HEK293 (cell line): ENCODE results near the gene NR2F1-AS1.

Experiments
- RBAK ChIP-seq: fragments of 450-650 bp; formaldehyde crosslinking; IDR thresholded peaks from 2 replicates; pipeline ENCODE4 v1.5.1; 2016; ENCODE audit warnings: missing biosample characterization, missing genetic modification characterization
- ZFP41 ChIP-seq: fragments of 450-650 bp; formaldehyde crosslinking; IDR thresholded peaks from 2 replicates; pipeline ENCODE4 v1.5.1; 2016; ENCODE audit warnings: missing biosample characterization, missing genetic modification characterization, borderline replicate concordance
- ZNF184 ChIP-seq: fragments of 450-650 bp; IDR thresholded peaks from 2 replicates; pipeline ENCODE4 v1.5.1; 2018; ENCODE audit warnings: missing biosample characterization, mild to moderate bottlenecking, missing genetic modification characterization
- ZNF292 ChIP-seq: fragments of 450-650 bp; formaldehyde crosslinking; IDR thresholded peaks from 2 replicates; pipeline ENCODE4 v1.5.1; 2016; ENCODE audit warnings: low read depth, missing biosample characterization, missing genetic modification characterization, borderline replicate concordance
- ZNF350 ChIP-seq: fragments of 450-650 bp; formaldehyde crosslinking; IDR thresholded peaks from 2 replicates; pipeline ENCODE4 v1.5.0; 2017; ENCODE audit warnings: missing biosample characterization, mild to moderate bottlenecking, missing genetic modification characterization
- ZSCAN30 ChIP-seq: fragments of 450-650 bp; IDR thresholded peaks from 2 replicates; pipeline ENCODE4 v1.5.1; 2018; ENCODE audit warnings: missing biosample characterization, mild to moderate bottlenecking, missing genetic modification characterization, moderate library complexity
- TF ChIP-seq, protein P1 (sequence below): fragments of 450-650 bp; formaldehyde crosslinking; IDR thresholded peaks from 2 replicates; pipeline ENCODE4 v1.5.1; 2016; ENCODE audit warnings: missing biosample characterization, missing genetic modification characterization
- TF ChIP-seq, protein P2 (sequence below): fragments of 450-650 bp; formaldehyde crosslinking; IDR thresholded peaks from 2 replicates; pipeline ENCODE4 v1.5.1; 2016; ENCODE audit warnings: missing biosample characterization, missing genetic modification characterization, low read depth
- TF ChIP-seq, protein P3 (sequence below): fragments of 450-650 bp; formaldehyde crosslinking; optimal IDR thresholded peaks from 2 replicates; pipeline ENCODE3; 2016; ENCODE audit warnings: missing biosample characterization, mild to moderate bottlenecking, missing genetic modification characterization

GRCh38 chr5:93399675-93400074 is 181.3 kb downstream of the NR2F1-AS1 start:
- TF ChIP-seq, protein P1, sequence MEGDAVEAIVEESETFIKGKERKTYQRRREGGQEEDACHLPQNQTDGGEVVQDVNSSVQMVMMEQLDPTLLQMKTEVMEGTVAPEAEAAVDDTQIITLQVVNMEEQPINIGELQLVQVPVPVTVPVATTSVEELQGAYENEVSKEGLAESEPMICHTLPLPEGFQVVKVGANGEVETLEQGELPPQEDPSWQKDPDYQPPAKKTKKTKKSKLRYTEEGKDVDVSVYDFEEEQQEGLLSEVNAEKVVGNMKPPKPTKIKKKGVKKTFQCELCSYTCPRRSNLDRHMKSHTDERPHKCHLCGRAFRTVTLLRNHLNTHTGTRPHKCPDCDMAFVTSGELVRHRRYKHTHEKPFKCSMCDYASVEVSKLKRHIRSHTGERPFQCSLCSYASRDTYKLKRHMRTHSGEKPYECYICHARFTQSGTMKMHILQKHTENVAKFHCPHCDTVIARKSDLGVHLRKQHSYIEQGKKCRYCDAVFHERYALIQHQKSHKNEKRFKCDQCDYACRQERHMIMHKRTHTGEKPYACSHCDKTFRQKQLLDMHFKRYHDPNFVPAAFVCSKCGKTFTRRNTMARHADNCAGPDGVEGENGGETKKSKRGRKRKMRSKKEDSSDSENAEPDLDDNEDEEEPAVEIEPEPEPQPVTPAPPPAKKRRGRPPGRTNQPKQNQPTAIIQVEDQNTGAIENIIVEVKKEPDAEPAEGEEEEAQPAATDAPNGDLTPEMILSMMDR (tag by site-specific recombination), result no peak
- TF ChIP-seq ZNF292 (no peak), RBAK (no peak), ZNF350 (tag by site-specific recombination) (no peak), ZFP41 (tag by site-specific recombination) (no peak), ZNF184 (tag by site-specific recombination) (no peak), ZSCAN30 (tag by site-specific recombination) (no peak)
- TF ChIP-seq, protein P2, sequence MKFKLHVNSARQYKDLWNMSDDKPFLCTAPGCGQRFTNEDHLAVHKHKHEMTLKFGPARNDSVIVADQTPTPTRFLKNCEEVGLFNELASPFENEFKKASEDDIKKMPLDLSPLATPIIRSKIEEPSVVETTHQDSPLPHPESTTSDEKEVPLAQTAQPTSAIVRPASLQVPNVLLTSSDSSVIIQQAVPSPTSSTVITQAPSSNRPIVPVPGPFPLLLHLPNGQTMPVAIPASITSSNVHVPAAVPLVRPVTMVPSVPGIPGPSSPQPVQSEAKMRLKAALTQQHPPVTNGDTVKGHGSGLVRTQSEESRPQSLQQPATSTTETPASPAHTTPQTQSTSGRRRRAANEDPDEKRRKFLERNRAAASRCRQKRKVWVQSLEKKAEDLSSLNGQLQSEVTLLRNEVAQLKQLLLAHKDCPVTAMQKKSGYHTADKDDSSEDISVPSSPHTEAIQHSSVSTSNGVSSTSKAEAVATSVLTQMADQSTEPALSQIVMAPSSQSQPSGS (tag by site-specific recombination), result no peak
- TF ChIP-seq, protein P3, sequence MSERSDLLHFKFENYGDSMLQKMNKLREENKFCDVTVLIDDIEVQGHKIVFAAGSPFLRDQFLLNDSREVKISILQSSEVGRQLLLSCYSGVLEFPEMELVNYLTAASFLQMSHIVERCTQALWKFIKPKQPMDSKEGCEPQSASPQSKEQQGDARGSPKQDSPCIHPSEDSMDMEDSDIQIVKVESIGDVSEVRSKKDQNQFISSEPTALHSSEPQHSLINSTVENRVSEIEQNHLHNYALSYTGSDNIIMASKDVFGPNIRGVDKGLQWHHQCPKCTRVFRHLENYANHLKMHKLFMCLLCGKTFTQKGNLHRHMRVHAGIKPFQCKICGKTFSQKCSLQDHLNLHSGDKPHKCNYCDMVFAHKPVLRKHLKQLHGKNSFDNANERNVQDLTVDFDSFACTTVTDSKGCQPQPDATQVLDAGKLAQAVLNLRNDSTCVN (tag by site-specific recombination), result no peak
